Measurements from ENCODE around the gene AIRE. TPM values are rescaled to one million over a fixed set of nuclear protein-coding genes. Genes with fewer than 3 reads are reported as not detected.
"Not testable (repeated sequence)": the region's sequence is repeated elsewhere in the genome, so short reads cannot be mapped to it uniquely, and the experiment has no call there.

AIRE gene
- total RNA-seq, 1 donor from 2014 or later, result not detected

DNA sequence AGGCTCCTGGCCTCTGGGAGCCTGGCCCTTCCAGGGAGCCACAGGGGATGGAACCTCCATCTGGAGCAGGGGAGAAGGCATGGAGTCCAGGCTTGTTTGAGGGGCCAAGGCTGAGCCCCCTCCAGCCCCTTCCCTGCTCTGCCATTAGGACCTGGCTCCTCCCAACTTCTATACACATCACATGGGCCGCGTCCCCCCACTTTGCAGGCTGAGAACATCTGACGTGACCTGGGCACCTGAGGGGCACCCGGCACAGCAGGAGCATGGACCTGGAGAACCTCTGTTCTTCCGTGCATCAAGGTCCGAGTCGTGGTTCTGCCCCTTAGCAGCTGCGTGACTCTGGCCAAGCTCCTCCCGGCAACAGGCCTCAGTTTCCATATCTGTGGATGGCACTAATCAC is 3.9 kb upstream of the AIRE start:
- Histone ChIP-seq H3K79me2 (ENCODE audit: low read depth) (no peaks in the 10 kb centered on the region), H3K4me3 (no peak overlapping the region), H3K9ac (no peak overlapping the region), H3F3A (ENCODE audit: low read depth) (peaks cover 15% of the 10 kb centered on the region), H3K4me1 (peaks cover 21% of the 10 kb centered on the region), H3K4me2 (no peak overlapping the region), H3K36me3 (no peaks in the 10 kb centered on the region), H3K27me3 (peaks cover 66% of the 10 kb centered on the region), H3K27ac (no peak overlapping the region), H3K9me3 (ENCODE audit: low read depth) (no peaks in the 10 kb centered on the region), H2AFZ (replicated peaks) (no peak overlapping the region), H4K20me1 (ENCODE audit: low read depth) (peaks cover 21% of the 10 kb centered on the region)
- no peak overlapping the region for H3K27ac Mint-ChIP-seq
- no peak overlapping the region for H3K4me3 Mint-ChIP-seq
- DNase-seq (ENCODE audit: low spot score), result no peak
- peaks cover 2% of the 10 kb centered on the region for H3K9me3 Mint-ChIP-seq
- no peaks in the 10 kb centered on the region for H3K36me3 Mint-ChIP-seq
- H3K27me3 Mint-ChIP-seq (ENCODE audit: insufficient read depth, low read depth), result peaks cover 14% of the 10 kb centered on the region
- peaks cover 26% of the 10 kb centered on the region for H3K4me1 Mint-ChIP-seq
- TF ChIP-seq, protein P1, sequence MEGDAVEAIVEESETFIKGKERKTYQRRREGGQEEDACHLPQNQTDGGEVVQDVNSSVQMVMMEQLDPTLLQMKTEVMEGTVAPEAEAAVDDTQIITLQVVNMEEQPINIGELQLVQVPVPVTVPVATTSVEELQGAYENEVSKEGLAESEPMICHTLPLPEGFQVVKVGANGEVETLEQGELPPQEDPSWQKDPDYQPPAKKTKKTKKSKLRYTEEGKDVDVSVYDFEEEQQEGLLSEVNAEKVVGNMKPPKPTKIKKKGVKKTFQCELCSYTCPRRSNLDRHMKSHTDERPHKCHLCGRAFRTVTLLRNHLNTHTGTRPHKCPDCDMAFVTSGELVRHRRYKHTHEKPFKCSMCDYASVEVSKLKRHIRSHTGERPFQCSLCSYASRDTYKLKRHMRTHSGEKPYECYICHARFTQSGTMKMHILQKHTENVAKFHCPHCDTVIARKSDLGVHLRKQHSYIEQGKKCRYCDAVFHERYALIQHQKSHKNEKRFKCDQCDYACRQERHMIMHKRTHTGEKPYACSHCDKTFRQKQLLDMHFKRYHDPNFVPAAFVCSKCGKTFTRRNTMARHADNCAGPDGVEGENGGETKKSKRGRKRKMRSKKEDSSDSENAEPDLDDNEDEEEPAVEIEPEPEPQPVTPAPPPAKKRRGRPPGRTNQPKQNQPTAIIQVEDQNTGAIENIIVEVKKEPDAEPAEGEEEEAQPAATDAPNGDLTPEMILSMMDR (IDR thresholded peaks at IDR 0.05), result no peak
- TF ChIP-seq EZH2phosphoT487 (IDR thresholded peaks at IDR 0.05), result no peak
- TF ChIP-seq EZH2 (IDR thresholded peaks at IDR 0.05), result no peak

DNA sequence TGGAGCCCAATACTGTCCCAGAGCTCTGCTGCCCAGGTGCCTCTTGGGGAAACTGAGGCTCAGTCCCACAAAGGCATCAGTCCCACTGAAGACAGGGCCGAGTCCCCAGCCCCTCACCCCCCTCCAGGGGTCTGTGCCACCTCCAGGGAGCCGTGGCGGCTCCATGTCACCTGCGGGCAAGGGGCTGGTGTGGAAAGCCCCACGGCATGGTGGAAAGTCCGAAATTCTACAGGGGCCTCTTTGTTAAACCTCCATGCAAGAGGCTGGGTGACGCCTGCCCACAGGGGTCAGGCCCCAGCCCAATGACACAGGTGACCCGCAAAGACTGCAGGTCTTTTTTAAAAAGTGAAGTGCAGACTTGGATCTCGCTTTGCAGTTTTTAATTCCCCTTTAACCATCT is 3.3 kb upstream of the AIRE start:
- Histone ChIP-seq H3K9me3 (ENCODE audit: low read depth) (no peaks in the 10 kb centered on the region), H2AFZ (replicated peaks) (no peak overlapping the region), H3K9ac (no peak overlapping the region), H3K4me2 (no peak overlapping the region), H3K36me3 (no peaks in the 10 kb centered on the region), H3K27me3 (peaks cover 71% of the 10 kb centered on the region), H3K79me2 (ENCODE audit: low read depth) (no peaks in the 10 kb centered on the region), H4K20me1 (ENCODE audit: low read depth) (peaks cover 21% of the 10 kb centered on the region), H3K4me1 (peaks cover 21% of the 10 kb centered on the region), H3K4me3 (no peak overlapping the region), H3F3A (ENCODE audit: low read depth) (peaks cover 15% of the 10 kb centered on the region), H3K27ac (no peak overlapping the region)
- TF ChIP-seq, protein P1 (IDR thresholded peaks at IDR 0.05), result no peak
- TF ChIP-seq EZH2phosphoT487 (IDR thresholded peaks at IDR 0.05) (no peak), EZH2 (IDR thresholded peaks at IDR 0.05) (no peak)
- H3K36me3 Mint-ChIP-seq, result no peaks in the 10 kb centered on the region
- DNase-seq (ENCODE audit: low spot score), result no peak
- peaks cover 26% of the 10 kb centered on the region for H3K4me1 Mint-ChIP-seq
- H3K27ac Mint-ChIP-seq, result peak overlapping the region; percentile 29
- peaks cover 14% of the 10 kb centered on the region for H3K27me3 Mint-ChIP-seq (ENCODE audit: insufficient read depth, low read depth)
- H3K4me3 Mint-ChIP-seq, result no peak overlapping the region
- H3K9me3 Mint-ChIP-seq, result no peaks in the 10 kb centered on the region

DNA sequence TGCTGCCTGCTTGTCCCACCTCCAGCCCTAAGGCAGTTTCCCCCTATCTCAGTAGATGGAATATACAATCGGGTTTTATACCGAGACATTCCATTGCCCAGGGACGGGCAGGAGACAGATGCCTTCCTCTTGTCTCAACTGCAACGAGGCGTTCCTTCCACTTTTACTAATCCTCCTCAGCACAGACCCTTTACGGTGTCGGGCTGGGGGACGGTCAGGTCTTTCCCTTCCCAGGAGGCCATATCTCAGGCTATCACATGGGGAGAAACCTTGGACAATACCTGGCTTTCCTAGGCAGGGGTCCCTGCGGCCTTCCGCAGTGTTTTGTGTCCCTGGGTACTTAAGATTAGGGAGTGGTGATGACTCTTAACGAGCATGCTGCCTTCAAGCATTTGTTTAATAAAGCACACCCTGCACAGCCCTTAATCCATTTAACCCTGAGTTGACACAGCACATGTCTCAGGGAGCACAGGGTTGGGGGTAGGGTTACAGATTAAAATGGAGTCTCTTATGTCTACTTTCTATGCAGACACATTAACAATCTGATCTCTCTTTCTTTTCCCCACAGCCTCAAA is 2.4 kb upstream of the AIRE start:
- peak; percentile 75 for TF ChIP-seq EZH2phosphoT487 (IDR thresholded peaks at IDR 0.05)
- Mint-ChIP-seq H3K4me1 (peaks cover 26% of the 10 kb centered on the region), H3K27me3 (ENCODE audit: insufficient read depth, low read depth) (peaks cover 12% of the 10 kb centered on the region), H3K4me3 (peak overlapping the region; percentile 64), H3K27ac (peak overlapping the region; percentile 66)
- H3K27ac ChIP-seq; H3K9ac ChIP-seq; H3K36me3 Mint-ChIP-seq; H3K4me3 ChIP-seq; H2AFZ ChIP-seq (replicated peaks); H3K79me2 ChIP-seq (ENCODE audit: low read depth); H3K9me3 Mint-ChIP-seq; H3K36me3 ChIP-seq; H3K9me3 ChIP-seq (ENCODE audit: low read depth): not testable (repeated sequence)
- peak; percentile 58 for DNase-seq (ENCODE audit: low spot score)
- Histone ChIP-seq H3K27me3 (peaks cover 75% of the 10 kb centered on the region), H3K4me2 (peak overlapping the region; percentile 59), H4K20me1 (ENCODE audit: low read depth) (peaks cover 21% of the 10 kb centered on the region), H3K4me1 (peaks cover 21% of the 10 kb centered on the region), H3F3A (ENCODE audit: low read depth) (peaks cover 15% of the 10 kb centered on the region)

DNA sequence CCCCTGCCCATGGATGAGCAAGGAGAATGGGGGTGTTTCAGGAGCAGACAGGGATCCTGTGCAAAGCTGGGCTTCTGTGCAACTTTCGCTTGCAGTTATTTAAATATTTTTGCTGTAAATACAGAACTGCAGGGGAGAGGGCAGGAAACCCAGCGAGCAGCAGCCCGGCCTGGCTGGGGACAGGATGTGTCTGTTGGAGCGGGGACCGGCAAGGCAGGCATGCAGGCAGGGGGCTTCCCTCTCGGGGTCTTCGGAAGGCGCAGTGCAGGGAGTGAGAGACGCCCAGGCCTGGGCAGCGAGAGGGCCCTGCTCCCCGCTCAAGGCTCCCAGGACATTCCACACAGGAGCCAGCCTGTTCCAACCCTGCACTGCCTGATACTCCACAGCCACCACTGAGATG is 1.7 kb upstream of the AIRE start:
- Histone ChIP-seq H3K4me2 (peak overlapping the region; percentile 59), H3K27me3 (peaks cover 75% of the 10 kb centered on the region), H3K79me2 (ENCODE audit: low read depth) (no peaks in the 10 kb centered on the region), H4K20me1 (ENCODE audit: low read depth) (peaks cover 21% of the 10 kb centered on the region), H3K4me1 (peaks cover 21% of the 10 kb centered on the region), H3F3A (ENCODE audit: low read depth) (peaks cover 15% of the 10 kb centered on the region), H2AFZ (replicated peaks) (no peak overlapping the region), H3K36me3 (no peaks in the 10 kb centered on the region), H3K9ac (no peak overlapping the region), H3K27ac (no peak overlapping the region), H3K4me3 (no peak overlapping the region), H3K9me3 (ENCODE audit: low read depth) (no peaks in the 10 kb centered on the region)
- TF ChIP-seq EZH2 (IDR thresholded peaks at IDR 0.05) (no peak), EZH2phosphoT487 (IDR thresholded peaks at IDR 0.05) (no peak)
- TF ChIP-seq, protein P1 (IDR thresholded peaks at IDR 0.05), result no peak
- H3K4me3 Mint-ChIP-seq, result no peak overlapping the region
- no peaks in the 10 kb centered on the region for H3K36me3 Mint-ChIP-seq
- peaks cover 11% of the 10 kb centered on the region for H3K27me3 Mint-ChIP-seq (ENCODE audit: insufficient read depth, low read depth)
- DNase-seq (ENCODE audit: low spot score), result no peak
- peaks cover 26% of the 10 kb centered on the region for H3K4me1 Mint-ChIP-seq
- H3K27ac Mint-ChIP-seq, result no peak overlapping the region
- H3K9me3 Mint-ChIP-seq, result no peaks in the 10 kb centered on the region
